ENCODE results near the gene RUNX3. TPM values are rescaled to one million over a fixed set of nuclear protein-coding genes. Genes with fewer than 3 reads are reported as not detected.

The RUNX3 gene
- total and polyA plus RNA-seq, 10 donors, result 17.3 to 76.3 (median 49.3) TPM

DNA sequence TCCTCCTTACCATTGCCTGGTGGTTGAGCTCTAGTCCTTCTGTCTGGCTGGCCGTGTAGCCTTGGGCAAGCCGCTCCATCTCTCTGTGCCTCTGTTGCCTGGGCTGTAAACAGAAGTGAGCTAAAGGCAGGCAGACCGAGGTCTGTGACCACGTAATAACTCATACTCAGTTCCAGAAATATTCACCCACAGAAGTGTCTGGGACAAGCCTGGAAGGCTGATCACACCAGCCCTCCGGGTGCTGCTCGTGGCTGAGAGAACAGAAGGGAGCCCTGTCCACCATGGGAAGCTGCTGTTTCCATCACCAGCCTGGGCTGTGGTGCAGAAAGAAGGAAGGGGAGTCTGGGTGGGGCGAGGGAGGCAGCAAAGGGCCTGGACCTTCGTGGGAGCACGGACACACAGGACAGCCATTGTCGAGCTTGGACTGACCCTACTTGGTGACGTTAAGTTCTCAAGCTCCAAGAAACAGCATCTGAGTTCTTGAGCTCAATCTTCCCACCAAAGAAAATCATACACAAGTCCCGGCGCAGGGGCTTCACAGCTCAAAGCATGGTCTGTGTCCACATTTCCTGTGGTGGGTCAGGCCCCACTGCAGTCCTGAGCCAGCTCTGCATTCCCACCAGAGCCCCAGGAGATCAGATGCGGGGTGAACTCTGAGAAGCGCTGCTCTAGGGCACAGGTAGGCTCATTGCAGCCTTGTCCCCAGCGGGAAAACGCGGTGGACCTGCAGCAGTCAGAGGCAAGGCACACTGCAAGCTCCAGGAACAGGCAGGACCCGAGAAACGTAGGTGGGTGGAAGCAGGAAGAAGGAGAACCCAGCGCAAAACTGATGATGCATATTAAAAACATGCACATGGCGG lies 61.8 kb downstream of the RUNX3 start:
- Histone ChIP-seq H3K27ac (no peak overlapping the region), H3K27me3 (replicated peaks in 1 of 7) (peaks cover 0 to 62% (median 8%) of the 10 kb centered on the region in 7 donors), H3K36me3 (no peaks in the 10 kb centered on the region), H3K4me3 (no peak overlapping the region), H3K4me1 (peaks cover 0 to 33% (median 8%) of the 10 kb centered on the region in 6 donors), H3K9me3 (no peaks in the 10 kb centered on the region)
- TF ChIP-seq, protein P1, sequence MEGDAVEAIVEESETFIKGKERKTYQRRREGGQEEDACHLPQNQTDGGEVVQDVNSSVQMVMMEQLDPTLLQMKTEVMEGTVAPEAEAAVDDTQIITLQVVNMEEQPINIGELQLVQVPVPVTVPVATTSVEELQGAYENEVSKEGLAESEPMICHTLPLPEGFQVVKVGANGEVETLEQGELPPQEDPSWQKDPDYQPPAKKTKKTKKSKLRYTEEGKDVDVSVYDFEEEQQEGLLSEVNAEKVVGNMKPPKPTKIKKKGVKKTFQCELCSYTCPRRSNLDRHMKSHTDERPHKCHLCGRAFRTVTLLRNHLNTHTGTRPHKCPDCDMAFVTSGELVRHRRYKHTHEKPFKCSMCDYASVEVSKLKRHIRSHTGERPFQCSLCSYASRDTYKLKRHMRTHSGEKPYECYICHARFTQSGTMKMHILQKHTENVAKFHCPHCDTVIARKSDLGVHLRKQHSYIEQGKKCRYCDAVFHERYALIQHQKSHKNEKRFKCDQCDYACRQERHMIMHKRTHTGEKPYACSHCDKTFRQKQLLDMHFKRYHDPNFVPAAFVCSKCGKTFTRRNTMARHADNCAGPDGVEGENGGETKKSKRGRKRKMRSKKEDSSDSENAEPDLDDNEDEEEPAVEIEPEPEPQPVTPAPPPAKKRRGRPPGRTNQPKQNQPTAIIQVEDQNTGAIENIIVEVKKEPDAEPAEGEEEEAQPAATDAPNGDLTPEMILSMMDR (IDR thresholded peaks at IDR 0.05 in 8 of 11, conservative IDR thresholded peaks at IDR 0.05 in 3 of 11), result no peak
- TF ChIP-seq POLR2A (IDR thresholded peaks at IDR 0.05), result no peak
- no peak for TF ChIP-seq POLR2AphosphoS5 (IDR thresholded peaks at IDR 0.05)
- intact Hi-C loops (cut with DNase I; ENCODE audit: low total_unique reads), result no loop called here
- 80 to 86% (median 83%) methylated on average over 15 to 22 of the region's 22 CpGs for WGBS, 5 donors
- DNase-seq, result no peak

DNA sequence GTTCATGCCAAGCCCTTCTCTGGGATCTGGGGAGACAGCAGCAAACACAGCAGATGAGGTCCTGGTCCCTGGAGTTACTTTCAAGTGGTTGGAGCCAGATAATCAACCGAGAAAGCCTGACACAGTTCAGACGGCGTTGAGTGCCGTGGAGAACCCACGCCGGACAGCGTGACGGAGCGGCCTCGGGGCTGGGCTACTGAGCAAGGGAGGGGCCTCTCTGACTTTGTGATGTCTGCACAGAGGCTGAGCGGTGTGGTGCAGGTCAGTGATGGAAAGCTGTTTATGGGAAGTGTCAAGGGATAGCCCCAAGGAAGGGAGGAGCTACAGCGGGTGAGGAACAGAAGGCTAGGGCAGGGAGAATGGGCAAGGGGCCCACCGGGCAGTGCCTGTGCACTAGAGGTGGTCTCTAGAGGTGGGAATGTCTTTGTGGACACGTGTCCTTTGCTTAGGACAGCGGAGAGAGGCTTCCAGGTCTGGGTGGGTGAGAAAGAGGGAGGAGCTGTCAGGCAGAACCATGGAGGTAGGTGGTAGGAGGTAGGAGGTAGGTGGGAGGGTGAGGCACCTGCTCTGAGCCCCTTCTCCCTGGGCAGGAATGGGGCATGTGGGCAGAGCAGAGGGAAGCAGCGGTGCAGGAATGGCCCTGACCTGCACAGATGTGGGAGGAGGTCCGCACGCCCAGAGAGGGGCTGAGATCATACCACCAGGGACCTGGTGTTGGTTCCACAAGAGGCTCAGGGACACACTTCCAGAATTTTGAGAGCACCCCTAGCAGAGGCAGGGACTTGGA lies 62.8 kb downstream of the RUNX3 start:
- H3K27me3 ChIP-seq (replicated peaks in 1 of 7), result peaks cover 0 to 69% (median 8%) of the 10 kb centered on the region in 7 donors
- H3K36me3 ChIP-seq, result no peaks in the 10 kb centered on the region
- no peak for TF ChIP-seq POLR2A (IDR thresholded peaks at IDR 0.05)
- peaks cover 0 to 30% (median 8%) of the 10 kb centered on the region in 6 donors for H3K4me1 ChIP-seq
- H3K9me3 ChIP-seq, result no peaks in the 10 kb centered on the region
- WGBS, 5 donors, result 72 to 88% (median 82%) methylated on average over 18 of the region's 18 CpGs
- H3K27ac ChIP-seq, result no peak overlapping the region
- intact Hi-C loops (cut with DNase I; ENCODE audit: low total_unique reads), result no loop called here
- no peak overlapping the region for H3K4me3 ChIP-seq
- no peak for DNase-seq

DNA sequence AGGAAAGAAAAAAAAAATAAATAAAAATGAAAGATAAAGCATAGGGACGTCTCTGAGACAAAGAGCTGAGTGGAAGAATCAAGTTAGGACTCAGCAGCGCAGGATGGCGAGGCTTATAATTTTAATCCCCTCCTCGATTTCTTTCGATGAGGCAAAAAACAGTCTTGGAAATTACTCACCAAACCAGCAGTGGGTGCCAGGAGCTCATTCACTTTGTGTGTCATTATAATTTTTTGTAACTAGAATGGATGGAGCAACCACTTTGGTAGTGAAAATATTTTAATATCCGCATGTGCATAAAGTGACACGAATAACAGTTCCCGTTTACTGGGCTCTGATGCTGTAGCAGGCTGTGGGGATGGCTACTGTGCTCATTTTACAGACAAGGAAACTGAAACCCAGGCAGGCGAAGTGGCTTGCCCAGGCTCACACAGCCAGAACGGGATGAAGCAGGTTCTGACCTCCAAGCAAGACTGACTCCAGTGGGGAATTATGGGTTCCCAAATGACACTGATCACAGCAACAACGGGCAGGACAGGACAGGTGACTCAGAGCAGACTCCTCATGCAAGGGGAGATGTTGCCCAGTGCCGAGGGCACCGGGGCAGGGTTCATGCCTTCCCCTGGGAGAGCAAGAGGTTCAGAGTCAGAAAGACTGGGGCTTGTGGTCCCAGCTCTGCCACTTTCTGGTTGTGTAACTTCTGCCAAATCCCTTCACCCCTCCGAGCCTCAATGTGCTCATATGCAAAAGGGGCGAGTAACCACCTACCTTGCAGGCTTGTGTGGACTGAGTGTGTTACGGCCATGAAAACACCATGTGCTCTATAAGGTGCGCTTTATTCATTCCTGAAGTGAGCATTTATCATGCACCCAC lies 63.6 kb downstream of the RUNX3 start:
- peaks cover 0 to 23% (median 8%) of the 10 kb centered on the region in 6 donors for H3K4me1 ChIP-seq
- H3K27me3 ChIP-seq (replicated peaks in 1 of 7), result peaks cover 0 to 74% (median 8%) of the 10 kb centered on the region in 7 donors
- intact Hi-C loops (cut with DNase I; ENCODE audit: low total_unique reads), result no loop called here
- DNase-seq, result no peak
- no peaks in the 10 kb centered on the region for H3K9me3 ChIP-seq
- no peaks in the 10 kb centered on the region for H3K36me3 ChIP-seq
- H3K4me3 ChIP-seq, result no peak overlapping the region
- no peak overlapping the region for H3K27ac ChIP-seq
- WGBS, 5 donors, result 58 to 81% (median 76%) methylated on average over 15 to 17 of the region's 17 CpGs
- TF ChIP-seq POLR2A (IDR thresholded peaks at IDR 0.05) (no peak), POLR2AphosphoS5 (IDR thresholded peaks at IDR 0.05) (no peak)
- TF ChIP-seq, protein P1 (IDR thresholded peaks at IDR 0.05 in 8 of 11, conservative IDR thresholded peaks at IDR 0.05 in 3 of 11), result no peak

DNA sequence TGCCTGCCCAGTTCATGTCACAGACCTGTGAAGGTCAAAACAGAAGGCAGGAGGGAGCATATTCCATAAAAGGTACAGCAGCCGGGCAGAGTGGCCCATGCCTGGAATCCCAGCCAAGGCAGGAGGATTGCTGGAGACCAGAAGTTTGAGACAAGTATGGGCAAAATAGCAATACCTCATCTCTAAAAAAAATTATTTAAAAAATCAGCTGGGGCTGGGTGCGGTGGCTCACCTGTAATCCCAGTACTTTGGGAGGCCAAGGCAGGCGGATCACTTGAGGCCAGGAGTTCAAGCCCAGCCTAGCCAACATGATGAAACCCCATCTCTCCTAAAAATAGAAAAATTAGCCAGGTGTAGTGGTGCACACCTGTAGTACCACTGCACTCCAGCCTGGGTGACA lies 64.5 kb downstream of the RUNX3 start:
- intact Hi-C loops (cut with DNase I; ENCODE audit: low total_unique reads), result no loop called here
- H3K27ac ChIP-seq, result no peak overlapping the region
- H3K4me1 ChIP-seq, result peaks cover 0 to 14% (median 3%) of the 10 kb centered on the region in 6 donors
- DNase-seq, result no peak
- peaks cover 0 to 74% (median 4%) of the 10 kb centered on the region in 7 donors for H3K27me3 ChIP-seq (replicated peaks in 1 of 7)
- H3K4me3 ChIP-seq, result no peak overlapping the region
- H3K36me3 ChIP-seq, result no peaks in the 10 kb centered on the region
- H3K9me3 ChIP-seq, result no peaks in the 10 kb centered on the region
- no peak for TF ChIP-seq POLR2A (IDR thresholded peaks at IDR 0.05)
- TF ChIP-seq, protein P1 (IDR thresholded peaks at IDR 0.05 in 8 of 11, conservative IDR thresholded peaks at IDR 0.05 in 3 of 11), result no peak
- no peak for TF ChIP-seq POLR2AphosphoS5 (IDR thresholded peaks at IDR 0.05)
- 87 to 93% (median 92%) methylated on average over 3 of the region's 3 CpGs for WGBS, 5 donors
